ENCODE data around the gene HSPB8. TPM values are rescaled to one million over a fixed set of nuclear protein-coding genes. Genes with fewer than 3 reads are reported as not detected.

Gene HSPB8
- total and polyA plus RNA-seq, 4 donors: 0.56 to 1.8 (median 1.1) TPM

DNA sequence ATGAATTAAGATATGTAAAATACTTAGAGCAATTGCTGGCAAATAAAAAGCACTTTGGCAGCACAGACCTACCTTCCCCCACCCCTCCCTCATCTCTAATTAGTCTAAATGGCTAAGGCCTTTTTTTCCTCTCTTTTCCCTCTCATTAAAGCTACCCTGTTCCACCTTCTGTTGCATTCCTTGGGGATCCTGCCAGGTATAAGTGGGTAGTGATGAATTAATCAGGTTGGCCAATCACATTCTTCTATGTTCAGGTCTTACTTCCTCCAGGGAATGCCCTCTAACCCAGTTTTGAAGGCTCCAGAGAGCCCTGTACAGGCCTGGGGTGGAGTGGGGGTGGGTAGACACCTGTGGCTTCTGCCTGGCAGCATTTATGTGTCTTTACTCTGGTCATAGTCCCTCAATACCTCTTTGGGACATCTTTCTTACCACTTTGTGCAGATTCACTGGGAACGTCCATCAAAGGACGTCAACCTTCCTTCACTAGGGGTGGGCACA lies 28.4 kb downstream of the HSPB8 start:
- WGBS: 82% methylated on average over 2 of the region's 2 CpGs
- H3K27ac ChIP-seq (ENCODE audit: low read depth in 1 of 2, low read length in 2 of 2): no peak overlapping the region
- TF ChIP-seq JUND (IDR thresholded peaks at IDR 0.05) (no peak), HNF4A (conservative IDR thresholded peaks at IDR 0.05) (no peak)
- TF ChIP-seq, protein P1, sequence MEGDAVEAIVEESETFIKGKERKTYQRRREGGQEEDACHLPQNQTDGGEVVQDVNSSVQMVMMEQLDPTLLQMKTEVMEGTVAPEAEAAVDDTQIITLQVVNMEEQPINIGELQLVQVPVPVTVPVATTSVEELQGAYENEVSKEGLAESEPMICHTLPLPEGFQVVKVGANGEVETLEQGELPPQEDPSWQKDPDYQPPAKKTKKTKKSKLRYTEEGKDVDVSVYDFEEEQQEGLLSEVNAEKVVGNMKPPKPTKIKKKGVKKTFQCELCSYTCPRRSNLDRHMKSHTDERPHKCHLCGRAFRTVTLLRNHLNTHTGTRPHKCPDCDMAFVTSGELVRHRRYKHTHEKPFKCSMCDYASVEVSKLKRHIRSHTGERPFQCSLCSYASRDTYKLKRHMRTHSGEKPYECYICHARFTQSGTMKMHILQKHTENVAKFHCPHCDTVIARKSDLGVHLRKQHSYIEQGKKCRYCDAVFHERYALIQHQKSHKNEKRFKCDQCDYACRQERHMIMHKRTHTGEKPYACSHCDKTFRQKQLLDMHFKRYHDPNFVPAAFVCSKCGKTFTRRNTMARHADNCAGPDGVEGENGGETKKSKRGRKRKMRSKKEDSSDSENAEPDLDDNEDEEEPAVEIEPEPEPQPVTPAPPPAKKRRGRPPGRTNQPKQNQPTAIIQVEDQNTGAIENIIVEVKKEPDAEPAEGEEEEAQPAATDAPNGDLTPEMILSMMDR (IDR thresholded peaks at IDR 0.05; ENCODE audit: low read depth, low read length, missing input control): no peak
- TF ChIP-seq, protein P2, sequence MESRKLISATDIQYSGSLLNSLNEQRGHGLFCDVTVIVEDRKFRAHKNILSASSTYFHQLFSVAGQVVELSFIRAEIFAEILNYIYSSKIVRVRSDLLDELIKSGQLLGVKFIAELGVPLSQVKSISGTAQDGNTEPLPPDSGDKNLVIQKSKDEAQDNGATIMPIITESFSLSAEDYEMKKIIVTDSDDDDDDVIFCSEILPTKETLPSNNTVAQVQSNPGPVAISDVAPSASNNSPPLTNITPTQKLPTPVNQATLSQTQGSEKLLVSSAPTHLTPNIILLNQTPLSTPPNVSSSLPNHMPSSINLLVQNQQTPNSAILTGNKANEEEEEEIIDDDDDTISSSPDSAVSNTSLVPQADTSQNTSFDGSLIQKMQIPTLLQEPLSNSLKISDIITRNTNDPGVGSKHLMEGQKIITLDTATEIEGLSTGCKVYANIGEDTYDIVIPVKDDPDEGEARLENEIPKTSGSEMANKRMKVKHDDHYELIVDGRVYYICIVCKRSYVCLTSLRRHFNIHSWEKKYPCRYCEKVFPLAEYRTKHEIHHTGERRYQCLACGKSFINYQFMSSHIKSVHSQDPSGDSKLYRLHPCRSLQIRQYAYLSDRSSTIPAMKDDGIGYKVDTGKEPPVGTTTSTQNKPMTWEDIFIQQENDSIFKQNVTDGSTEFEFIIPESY (IDR thresholded peaks at IDR 0.05): no peak
- H3K4me1 ChIP-seq (ENCODE audit: control insufficient read depth in 4 of 4, insufficient read depth in 4 of 4, low read length in 3 of 4): no peaks in the 10 kb centered on the region
- no peak overlapping the region for H3K4me3 ChIP-seq (ENCODE audit: low read depth in 1 of 3, low read length in 3 of 3)
- H3K36me3 ChIP-seq (ENCODE audit: control insufficient read depth in 4 of 4, insufficient read depth in 3 of 4, low read depth in 1 of 4, low read length in 3 of 4): no peaks in the 10 kb centered on the region
- H3K9ac ChIP-seq (ENCODE audit: low read depth in 1 of 2, low read length in 2 of 2): no peak overlapping the region
- no peaks in the 10 kb centered on the region for H3K9me3 ChIP-seq (ENCODE audit: control insufficient read depth in 4 of 4, low read length in 3 of 4)
- peaks cover 0 to 4% (median 0%) of the 10 kb centered on the region in 4 donors for H3K27me3 ChIP-seq (ENCODE audit: control insufficient read depth in 4 of 4, insufficient read depth in 4 of 4, low read length in 3 of 4)
- DNase-seq (ENCODE audit: low spot score): no peak

DNA sequence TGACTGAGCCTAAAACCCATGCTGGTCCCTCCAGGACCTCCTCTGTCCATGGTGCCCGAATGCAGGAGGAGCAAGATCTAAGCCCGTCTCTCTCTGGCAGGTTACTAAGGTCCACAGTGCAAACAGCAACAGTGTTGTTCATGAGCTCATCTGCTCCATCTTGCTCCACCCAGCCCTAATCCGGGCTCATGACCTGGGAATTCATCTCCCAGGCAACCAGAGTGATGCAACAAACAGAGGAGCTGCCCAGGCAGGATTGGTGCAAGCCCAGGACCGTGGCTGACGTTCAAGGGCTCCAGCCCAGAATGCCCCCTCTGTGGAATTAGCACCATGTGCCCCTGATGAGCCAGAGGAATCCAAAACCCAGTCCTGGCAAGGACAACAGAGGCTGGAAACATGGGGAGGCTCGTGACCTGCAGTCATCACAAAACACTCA lies 29.9 kb downstream of the HSPB8 start:
- 24% methylated on average over 6 of the region's 6 CpGs for WGBS
- DNase-seq (ENCODE audit: low spot score): no peak
- H3K9ac ChIP-seq (ENCODE audit: low read depth in 1 of 2, low read length in 2 of 2): no peak overlapping the region
- no peaks in the 10 kb centered on the region for H3K9me3 ChIP-seq (ENCODE audit: control insufficient read depth in 4 of 4, low read length in 3 of 4)
- H3K4me3 ChIP-seq (ENCODE audit: low read depth in 1 of 3, low read length in 3 of 3): no peak overlapping the region
- H3K27ac ChIP-seq (ENCODE audit: low read depth in 1 of 2, low read length in 2 of 2): no peak overlapping the region
- H3K27me3 ChIP-seq (ENCODE audit: control insufficient read depth in 4 of 4, insufficient read depth in 4 of 4, low read length in 3 of 4): peaks cover 0 to 4% (median 0%) of the 10 kb centered on the region in 4 donors
- H3K4me1 ChIP-seq (ENCODE audit: control insufficient read depth in 4 of 4, insufficient read depth in 4 of 4, low read length in 3 of 4): no peaks in the 10 kb centered on the region
- H3K36me3 ChIP-seq (ENCODE audit: control insufficient read depth in 4 of 4, insufficient read depth in 3 of 4, low read depth in 1 of 4, low read length in 3 of 4): no peaks in the 10 kb centered on the region
- TF ChIP-seq HNF4A (conservative IDR thresholded peaks at IDR 0.05) (no peak), FOXA2 (IDR thresholded peaks at IDR 0.05) (no peak), FOXA1 (IDR thresholded peaks at IDR 0.05) (no peak), EGR1 (IDR thresholded peaks at IDR 0.05; ENCODE audit: low read depth in 2 of 2) (no peak), RXRA (IDR thresholded peaks at IDR 0.05) (no peak)
- TF ChIP-seq, protein P2 (IDR thresholded peaks at IDR 0.05): no peak
- TF ChIP-seq, protein P3, sequence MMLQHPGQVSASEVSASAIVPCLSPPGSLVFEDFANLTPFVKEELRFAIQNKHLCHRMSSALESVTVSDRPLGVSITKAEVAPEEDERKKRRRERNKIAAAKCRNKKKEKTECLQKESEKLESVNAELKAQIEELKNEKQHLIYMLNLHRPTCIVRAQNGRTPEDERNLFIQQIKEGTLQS (IDR thresholded peaks at IDR 0.05): no peak

GRCh38 chr12:119211884-119212283 lies 33.2 kb downstream of the HSPB8 start:
- Histone ChIP-seq H3K4me1 (ENCODE audit: control insufficient read depth in 4 of 4, insufficient read depth in 4 of 4, low read length in 3 of 4) (no peaks in the 10 kb centered on the region), H3K9me3 (ENCODE audit: control insufficient read depth in 4 of 4, low read length in 3 of 4) (no peaks in the 10 kb centered on the region), H3K36me3 (ENCODE audit: control insufficient read depth in 4 of 4, insufficient read depth in 3 of 4, low read depth in 1 of 4, low read length in 3 of 4) (no peaks in the 10 kb centered on the region), H3K9ac (ENCODE audit: low read depth in 1 of 2, low read length in 2 of 2) (no peak overlapping the region), H3K27ac (ENCODE audit: low read depth in 1 of 2, low read length in 2 of 2) (no peak overlapping the region), H3K27me3 (ENCODE audit: control insufficient read depth in 4 of 4, insufficient read depth in 4 of 4, low read length in 3 of 4) (peaks cover 0 to 4% (median 0%) of the 10 kb centered on the region in 4 donors), H3K4me3 (ENCODE audit: low read depth in 1 of 3, low read length in 3 of 3) (no peak overlapping the region)
- 80% methylated on average over 13 of the region's 13 CpGs for WGBS
- no peak for DNase-seq (ENCODE audit: low spot score)
- TF ChIP-seq JUND (IDR thresholded peaks at IDR 0.05) (no peak), HNF4A (conservative IDR thresholded peaks at IDR 0.05) (no peak), YY1 (IDR thresholded peaks at IDR 0.05) (no peak), HNF4G (IDR thresholded peaks at IDR 0.05) (no peak), SP1 (IDR thresholded peaks at IDR 0.05) (no peak), GABPA (IDR thresholded peaks at IDR 0.05 in 1 of 2, conservative IDR thresholded peaks at IDR 0.05 in 1 of 2) (no peak)
- TF ChIP-seq, protein P4, sequence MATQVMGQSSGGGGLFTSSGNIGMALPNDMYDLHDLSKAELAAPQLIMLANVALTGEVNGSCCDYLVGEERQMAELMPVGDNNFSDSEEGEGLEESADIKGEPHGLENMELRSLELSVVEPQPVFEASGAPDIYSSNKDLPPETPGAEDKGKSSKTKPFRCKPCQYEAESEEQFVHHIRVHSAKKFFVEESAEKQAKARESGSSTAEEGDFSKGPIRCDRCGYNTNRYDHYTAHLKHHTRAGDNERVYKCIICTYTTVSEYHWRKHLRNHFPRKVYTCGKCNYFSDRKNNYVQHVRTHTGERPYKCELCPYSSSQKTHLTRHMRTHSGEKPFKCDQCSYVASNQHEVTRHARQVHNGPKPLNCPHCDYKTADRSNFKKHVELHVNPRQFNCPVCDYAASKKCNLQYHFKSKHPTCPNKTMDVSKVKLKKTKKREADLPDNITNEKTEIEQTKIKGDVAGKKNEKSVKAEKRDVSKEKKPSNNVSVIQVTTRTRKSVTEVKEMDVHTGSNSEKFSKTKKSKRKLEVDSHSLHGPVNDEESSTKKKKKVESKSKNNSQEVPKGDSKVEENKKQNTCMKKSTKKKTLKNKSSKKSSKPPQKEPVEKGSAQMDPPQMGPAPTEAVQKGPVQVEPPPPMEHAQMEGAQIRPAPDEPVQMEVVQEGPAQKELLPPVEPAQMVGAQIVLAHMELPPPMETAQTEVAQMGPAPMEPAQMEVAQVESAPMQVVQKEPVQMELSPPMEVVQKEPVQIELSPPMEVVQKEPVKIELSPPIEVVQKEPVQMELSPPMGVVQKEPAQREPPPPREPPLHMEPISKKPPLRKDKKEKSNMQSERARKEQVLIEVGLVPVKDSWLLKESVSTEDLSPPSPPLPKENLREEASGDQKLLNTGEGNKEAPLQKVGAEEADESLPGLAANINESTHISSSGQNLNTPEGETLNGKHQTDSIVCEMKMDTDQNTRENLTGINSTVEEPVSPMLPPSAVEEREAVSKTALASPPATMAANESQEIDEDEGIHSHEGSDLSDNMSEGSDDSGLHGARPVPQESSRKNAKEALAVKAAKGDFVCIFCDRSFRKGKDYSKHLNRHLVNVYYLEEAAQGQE (IDR thresholded peaks at IDR 0.05): no peak
- TF ChIP-seq, protein P1 (IDR thresholded peaks at IDR 0.05; ENCODE audit: low read depth, low read length, missing input control): no peak
- TF ChIP-seq, protein P5, sequence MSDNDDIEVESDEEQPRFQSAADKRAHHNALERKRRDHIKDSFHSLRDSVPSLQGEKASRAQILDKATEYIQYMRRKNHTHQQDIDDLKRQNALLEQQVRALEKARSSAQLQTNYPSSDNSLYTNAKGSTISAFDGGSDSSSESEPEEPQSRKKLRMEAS (IDR thresholded peaks at IDR 0.05): no peak

Data from liver (tissue), 9 donors.